ENCODE data around the gene XRCC1. TPM values are rescaled to one million over a fixed set of nuclear protein-coding genes. Genes with fewer than 3 reads are reported as not detected.
A peak's percentile ranks its signal among the peaks of the same experiment; 100 is the strongest.

Gene XRCC1
- total and polyA plus RNA-seq, 9 of the 15 experiments (the other 6 are each of a cell fraction or from before 2014, with no cell fraction given): 1.5 to 36.9 (median 24.9) TPM

GRCh38 chr19:43532962-43533545, 42.3 kb downstream of the XRCC1 start, which contains the start of gene ZNF575:
Gene ZNF575, plus strand, starts transcription at chr19:43533188. Its CDS starts 1,235 bp downstream, at chr19:43534423.
- Histone ChIP-seq H3K4me3 (peak within 1 kb of the TSS; percentile 45), H4K20me1 (replicated peaks; ENCODE audit: control insufficient read depth, insufficient read depth, low read length) (no peaks in the 10 kb centered on the region; the same call in 1 of the 2 replicates), H2AFZ (ENCODE audit: low read depth, low read length) (peak within 1 kb of the TSS; percentile 93), H3K27me3 (ENCODE audit: control insufficient read depth in 2 of 2, insufficient read depth in 2 of 2, low read length in 2 of 2) (no peaks in the 10 kb centered on the region), H3K4me2 (ENCODE audit: insufficient read depth, low read length) (peak within 1 kb of the TSS; percentile 99), H3K9me3 (replicated peaks; ENCODE audit: control insufficient read depth, insufficient read depth, low read depth, low read length) (no peaks in the 10 kb centered on the region), H3K36me3 (ENCODE audit: control insufficient read depth, insufficient read depth, low read length) (peaks cover 4% of the 10 kb centered on the region; the same call in 1 of the 3 replicates), H3K4me1 (replicated peaks in 1 of 2; ENCODE audit: control insufficient read depth in 2 of 2, insufficient read depth in 2 of 2, low read length in 2 of 2) (peaks cover 7 to 35% of the 10 kb centered on the region in 2 experiments), H3K9ac (ENCODE audit: insufficient read depth in 1 of 2, low read depth in 2 of 2, low read length in 2 of 2) (peak within 1 kb of the TSS; percentile 52 to 86), H3K27ac (ENCODE audit: extremely low read depth, low read depth, low read length) (peak within 1 kb of the TSS; percentile 59), H3K79me2 (ENCODE audit: control insufficient read depth, insufficient read depth, low read length) (no peaks in the 10 kb centered on the region), H3K9me1 (ENCODE audit: control insufficient read depth, insufficient read depth, low read length) (no peaks in the 10 kb centered on the region)
- intact Hi-C loops (cut with micrococcal nuclease) (loop anchor here (10.0 kb wide), 1 partner anchor 132 kb away; no protein-coding TSS in a partner anchor), in situ Hi-C loops (cut with MboI) (no loop called here)
- WGBS (ENCODE audit: insufficient coverage, low coverage, missing lambda C conversion rate): 1% methylated on average over 42 of the region's 47 CpGs
- DNase-seq (ENCODE audit: extremely low read depth in 1 of 4, low spot score in 3 of 4) (peak; percentile 90 to 94 (median 91)), FAIRE-seq (no peak), ATAC-seq (peak; percentile 90)
- ChIA-PET CTCF (ENCODE audit: low intra/inter-chr PET ratio) (no interaction called here), POLR2A (interaction anchor here (0.6 to 1.4 kb wide), 9 partner anchors 9 to 297 kb away, joined by 3 to 4 read pairs (median 3); no protein-coding TSS in a partner anchor)
- no TSS peak for BruUV-seq (replicated peaks)
- TF ChIP-seq, protein P1, sequence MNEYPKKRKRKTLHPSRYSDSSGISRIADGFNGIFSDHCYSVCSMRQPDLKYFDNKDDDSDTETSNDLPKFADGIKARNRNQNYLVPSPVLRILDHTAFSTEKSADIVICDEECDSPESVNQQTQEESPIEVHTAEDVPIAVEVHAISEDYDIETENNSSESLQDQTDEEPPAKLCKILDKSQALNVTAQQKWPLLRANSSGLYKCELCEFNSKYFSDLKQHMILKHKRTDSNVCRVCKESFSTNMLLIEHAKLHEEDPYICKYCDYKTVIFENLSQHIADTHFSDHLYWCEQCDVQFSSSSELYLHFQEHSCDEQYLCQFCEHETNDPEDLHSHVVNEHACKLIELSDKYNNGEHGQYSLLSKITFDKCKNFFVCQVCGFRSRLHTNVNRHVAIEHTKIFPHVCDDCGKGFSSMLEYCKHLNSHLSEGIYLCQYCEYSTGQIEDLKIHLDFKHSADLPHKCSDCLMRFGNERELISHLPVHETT (CRISPR knock-in tag; conservative IDR thresholded peaks at IDR 0.05 in 1 of 2, IDR thresholded peaks at IDR 0.05 in 1 of 2): peak in 1 of 2 experiments; percentile 76; a peak in 2 of 4 replicates
- TF ChIP-seq, protein P2, sequence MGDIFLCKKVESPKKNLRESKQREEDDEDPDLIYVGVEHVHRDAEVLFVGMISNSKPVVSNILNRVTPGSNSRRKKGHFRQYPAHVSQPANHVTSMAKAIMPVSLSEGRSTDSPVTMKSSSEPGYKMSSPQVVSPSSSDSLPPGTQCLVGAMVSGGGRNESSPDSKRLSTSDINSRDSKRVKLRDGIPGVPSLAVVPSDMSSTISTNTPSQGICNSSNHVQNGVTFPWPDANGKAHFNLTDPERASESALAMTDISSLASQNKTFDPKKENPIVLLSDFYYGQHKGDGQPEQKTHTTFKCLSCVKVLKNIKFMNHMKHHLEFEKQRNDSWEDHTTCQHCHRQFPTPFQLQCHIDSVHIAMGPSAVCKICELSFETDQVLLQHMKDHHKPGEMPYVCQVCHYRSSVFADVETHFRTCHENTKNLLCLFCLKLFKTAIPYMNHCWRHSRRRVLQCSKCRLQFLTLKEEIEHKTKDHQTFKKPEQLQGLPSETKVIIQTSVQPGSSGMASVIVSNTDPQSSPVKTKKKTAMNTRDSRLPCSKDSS (IDR thresholded peaks at IDR 0.05; ENCODE audit: low read depth, partially characterized antibody): no peak
- TF ChIP-seq ZNF24 (IDR thresholded peaks at IDR 0.05) (0 out of 2 replicates have a peak, but pooled peaks have one; percentile 40), ZNF518B (CRISPR knock-in tag; IDR thresholded peaks at IDR 0.05) (no peak), ZNF609 (CRISPR knock-in tag; IDR thresholded peaks at IDR 0.05; ENCODE audit: borderline replicate concordance) (no peak)
- TF ChIP-seq, protein P3, sequence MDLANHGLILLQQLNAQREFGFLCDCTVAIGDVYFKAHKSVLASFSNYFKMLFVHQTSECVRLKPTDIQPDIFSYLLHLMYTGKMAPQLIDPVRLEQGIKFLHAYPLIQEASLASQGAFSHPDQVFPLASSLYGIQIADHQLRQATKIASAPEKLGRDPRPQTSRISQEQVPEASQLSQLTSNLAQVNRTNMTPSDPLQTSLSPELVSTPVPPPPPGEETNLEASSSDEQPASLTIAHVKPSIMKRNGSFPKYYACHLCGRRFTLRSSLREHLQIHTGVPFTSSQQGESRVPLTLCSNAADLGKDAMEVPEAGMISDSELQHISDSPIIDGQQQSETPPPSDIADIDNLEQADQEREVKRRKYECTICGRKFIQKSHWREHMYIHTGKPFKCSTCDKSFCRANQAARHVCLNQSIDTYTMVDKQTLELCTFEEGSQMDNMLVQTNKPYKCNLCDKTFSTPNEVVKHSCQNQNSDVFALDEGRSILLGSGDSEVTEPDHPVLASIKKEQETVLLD (IDR thresholded peaks at IDR 0.05): peak; percentile 32; the same call in 1 of the 2 replicates
